PC-3 (cell line): ENCODE results near the gene CGNL1. TPM values are rescaled to one million over a fixed set of nuclear protein-coding genes. Genes with fewer than 3 reads are reported as not detected.

Source experiments
- ATAC-seq: fragments of 200-7000 bp; cut with Tn5 transposase; 2 replicates; pipeline ENCODE4 v1.9.1; 2020; ENCODE audit warnings: mild to moderate bottlenecking, moderate library complexity
- BruUV-seq: library from RNA; stranded (reverse); fragments of 400-500 nt; replicated peaks from 2 replicates; lab custom pipeline; 2021; lab: Mats Ljungman, UMichigan
- CTCF ChIA-PET: fragments of 300-600 bp; sonication (Branson Sonifier 250); formaldehyde crosslinking; loops from one replicate; lab custom pipeline; 2022; ENCODE audit warnings: antibody characterized with exemption; lab: Charles Lee
- POLR2A ChIA-PET: fragments of 300-600 bp; sonication (Branson Sonifier 250); formaldehyde crosslinking; loops from one replicate; lab custom pipeline; 2022; ENCODE audit warnings: antibody characterized with exemption; ENCODE audit not compliant: unreplicated experiment; lab: Charles Lee
- DNase-seq: peaks from one replicate; pipeline ENCODE4 v3.0.0-alpha.2; 2015
- H2AFZ ChIP-seq: fragments of 300-600 bp; sonication (generic); 2 replicates; pipeline ENCODE4 v1.6.0; 2016; ENCODE audit warnings: antibody characterized with exemption, low read length
- H3F3A ChIP-seq: fragments of 300-600 bp; sonication (generic); one replicate; pipeline ENCODE4 v1.6.0; 2017; ENCODE audit warnings: antibody characterized with exemption, low read length, control low read depth, mild to moderate bottlenecking; ENCODE audit not compliant: unreplicated experiment
- H3K27ac ChIP-seq: fragments of 300-600 bp; sonication (generic); 2 replicates; pipeline ENCODE4 v1.5.1; 2016; ENCODE audit warnings: mild to moderate bottlenecking, low read length
- H3K27me3 ChIP-seq: fragments of 300-600 bp; sonication (generic); 2 replicates; pipeline ENCODE4 v1.6.1; 2016; ENCODE audit warnings: low read length, mixed read lengths
- H3K36me3 ChIP-seq: fragments of 300-600 bp; sonication (generic); 2 replicates; pipeline ENCODE4 v1.6.1; 2016; ENCODE audit warnings: low read depth, mixed run types, low read length, mixed read lengths
- H3K4me1 ChIP-seq: fragments of 300-600 bp; sonication (generic); 2 replicates; pipeline ENCODE4 v1.5.1; 2016; ENCODE audit warnings: low read length; ENCODE audit not compliant: insufficient read depth
- H3K4me2 ChIP-seq: fragments of 300-600 bp; sonication (generic); 2 replicates; pipeline ENCODE4 v1.6.0; 2016; ENCODE audit warnings: low read length
- H3K4me3 ChIP-seq: fragments of 300-600 bp; sonication (generic); 2 replicates; pipeline ENCODE4 v1.5.1; 2016; ENCODE audit warnings: mild to moderate bottlenecking, low read length, mixed read lengths
- H3K79me2 ChIP-seq: fragments of 300-600 bp; sonication (generic); 2 replicates; pipeline ENCODE4 v1.6.1; 2017; ENCODE audit warnings: low read length, mixed read lengths
- H3K9ac ChIP-seq: fragments of 300-600 bp; sonication (generic); 2 replicates; pipeline ENCODE4 v1.6.0; 2016; ENCODE audit warnings: mild to moderate bottlenecking, low read length
- H3K9me2 ChIP-seq: fragments of 300-600 bp; sonication (generic); replicated peaks from 2 replicates; pipeline ENCODE4 v1.6.1; 2016; ENCODE audit warnings: mixed run types, low read length, mixed read lengths
- H3K9me3 ChIP-seq: fragments of 300-600 bp; sonication (generic); 2 replicates; pipeline ENCODE4 v1.6.1; 2016; ENCODE audit warnings: low read length, mixed read lengths
- H4K20me1 ChIP-seq: fragments of 300-600 bp; sonication (generic); 2 replicates; pipeline ENCODE4 v1.6.1; 2016; ENCODE audit warnings: low read length, mixed read lengths
- CTCF ChIP-seq: fragments of 300-600 bp; sonication (generic); conservative IDR thresholded peaks from 2 replicates; pipeline ENCODE4 v1.5.1; 2017; ENCODE audit warnings: antibody characterized with exemption, low read depth, mild to moderate bottlenecking, low read length
- EZH2 ChIP-seq: fragments of 300-600 bp; sonication (generic); IDR thresholded peaks from one replicate; pipeline ENCODE4 v1.6.1; 2017; ENCODE audit warnings: antibody characterized with exemption, mild to moderate bottlenecking, low read length; ENCODE audit not compliant: unreplicated experiment
- EZH2phosphoT487 ChIP-seq: fragments of 300-600 bp; sonication (generic); IDR thresholded peaks from 2 replicates; pipeline ENCODE4 v1.6.1; 2018; ENCODE audit warnings: mild to moderate bottlenecking, antibody characterized with exemption, low read length, borderline replicate concordance
- intact Hi-C: fragments of 100-400 bp; cut with micrococcal nuclease; formaldehyde crosslinking; loops from 2 replicates; pipeline ENCODE4 v1.9.0; 2023
- total RNA-seq: library from RNA; depleted of rRNA; stranded (reverse); fragments of >200 nt; gene quantifications from 2 replicates; pipeline ENCODE4 v1.2.3, GENCODE V29; 2014

The CGNL1 gene
- total RNA-seq, 1 experiment from 2014 or later, result 0.66 TPM

GRCh38 chr15:57358571-57358970 is 17.7 kb upstream of the CGNL1 start:
- H3K27me3 ChIP-seq, result no peaks in the 10 kb centered on the region
- no peaks in the 10 kb centered on the region for H3F3A ChIP-seq
- H3K79me2 ChIP-seq, result no peaks in the 10 kb centered on the region
- no peaks in the 10 kb centered on the region for H3K9me2 ChIP-seq
- intact Hi-C loops, result no loop called here
- H3K36me3 ChIP-seq, result no peaks in the 10 kb centered on the region
- BruUV-seq, result no TSS peak
- no peak overlapping the region for H2AFZ ChIP-seq
- POLR2A ChIA-PET, result no interaction called here
- DNase-seq (no peak), ATAC-seq (no peak)
- H3K27ac ChIP-seq, result no peak overlapping the region
- no peaks in the 10 kb centered on the region for H4K20me1 ChIP-seq
- H3K9ac ChIP-seq, result no peak overlapping the region
- no peak overlapping the region for H3K4me2 ChIP-seq
- CTCF ChIA-PET, result no interaction called here
- no peaks in the 10 kb centered on the region for H3K9me3 ChIP-seq
- TF ChIP-seq EZH2 (no peak), EZH2phosphoT487 (no peak), CTCF (no peak)
- H3K4me1 ChIP-seq, result no peaks in the 10 kb centered on the region
- no peak overlapping the region for H3K4me3 ChIP-seq

- POLR2A ChIA-PET, result interaction anchor here (0.5 kb wide), 1 partner anchor 12 kb away, joined by 3 read pairs; no protein-coding TSS in a partner anchor
- H4K20me1 ChIP-seq, result no peaks in the 10 kb centered on the region
- no peaks in the 10 kb centered on the region for H3K79me2 ChIP-seq
- no peaks in the 10 kb centered on the region for H3K36me3 ChIP-seq
- DNase-seq, result no peak
- H3K9ac ChIP-seq, result no peak overlapping the region
- H3K4me3 ChIP-seq, result no peak overlapping the region
- no peaks in the 10 kb centered on the region for H3K4me1 ChIP-seq
- no peaks in the 10 kb centered on the region for H3K9me3 ChIP-seq
- no peaks in the 10 kb centered on the region for H3F3A ChIP-seq
- CTCF ChIA-PET, result interaction anchor here (1.1 kb wide), 1 partner anchor 164 kb away, joined by 4 read pairs; no protein-coding TSS in a partner anchor
- H2AFZ ChIP-seq, result no peak overlapping the region
- TF ChIP-seq EZH2 (no peak), CTCF (no peak), EZH2phosphoT487 (no peak)
- intact Hi-C loops, result no loop called here
- BruUV-seq, result no TSS peak
- no peaks in the 10 kb centered on the region for H3K9me2 ChIP-seq
- no peak overlapping the region for H3K4me2 ChIP-seq
- no peak overlapping the region for H3K27ac ChIP-seq
- H3K27me3 ChIP-seq, result no peaks in the 10 kb centered on the region
- ATAC-seq, result no peak
These were observed 12.6 kb upstream of the CGNL1 start for GRCh38 chr15:57363661-57364060.

- no peak for DNase-seq
- POLR2A ChIA-PET, result interaction anchor here (0.5 kb wide), 1 partner anchor 12 kb away, joined by 3 read pairs; no protein-coding TSS in a partner anchor
These were observed 11.9 kb upstream of the CGNL1 start for GRCh38 chr15:57364282-57365007.

More at GRCh38 chr15:57364282-57365007, 11.9 kb upstream of the CGNL1 start:
- Histone ChIP-seq H3F3A (no peaks in the 10 kb centered on the region), H3K79me2 (no peaks in the 10 kb centered on the region), H3K36me3 (no peaks in the 10 kb centered on the region), H3K9me3 (no peaks in the 10 kb centered on the region), H4K20me1 (no peaks in the 10 kb centered on the region), H3K4me2 (no peak overlapping the region), H3K9me2 (no peaks in the 10 kb centered on the region), H3K4me3 (no peak overlapping the region), H3K9ac (no peak overlapping the region), H3K4me1 (no peaks in the 10 kb centered on the region), H3K27me3 (no peaks in the 10 kb centered on the region), H2AFZ (no peak overlapping the region), H3K27ac (no peak overlapping the region)
- CTCF ChIA-PET, result interaction anchor here (1.1 kb wide), 1 partner anchor 163 kb away, joined by 4 read pairs; no protein-coding TSS in a partner anchor
- no peak for ATAC-seq
- intact Hi-C loops, result no loop called here
- no peak for TF ChIP-seq EZH2
- TF ChIP-seq CTCF, result no peak; the same call in 1 of the 2 replicates
- TF ChIP-seq EZH2phosphoT487, result no peak
- no TSS peak for BruUV-seq
